ENCODE measurements around the gene PNMA6E. TPM values are rescaled to one million over a fixed set of nuclear protein-coding genes. Genes with fewer than 3 reads are reported as not detected.

PNMA6E gene
- total RNA-seq, 1 donor, result not detected

DNA sequence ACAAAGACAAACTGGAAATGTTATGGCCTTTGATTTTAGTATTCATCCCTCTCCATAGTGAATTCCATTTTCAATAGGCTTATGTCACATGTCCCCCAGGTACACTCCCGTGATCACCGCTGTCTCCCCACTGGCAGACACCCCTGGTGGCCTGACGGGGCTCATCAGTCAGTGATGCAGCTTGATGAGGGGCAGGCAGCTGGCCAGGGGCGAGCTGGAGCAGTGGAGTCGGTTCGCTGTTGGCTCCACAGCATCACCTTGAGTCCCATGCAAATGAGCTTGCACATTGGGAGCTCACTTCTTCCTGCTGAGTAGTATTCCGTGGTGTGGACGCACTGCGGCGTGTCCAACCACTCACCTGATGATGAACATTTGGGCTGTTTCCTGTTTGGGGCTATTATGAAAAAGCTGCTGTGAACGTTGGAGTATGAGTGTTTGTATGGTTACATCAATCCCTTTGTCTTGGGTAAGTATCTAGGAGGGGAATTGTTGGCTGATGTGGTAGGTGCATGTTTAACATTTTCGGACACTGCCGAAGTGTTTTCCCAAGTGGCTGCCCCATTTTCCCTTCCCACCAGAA, 39.5 kb upstream of the PNMA6E start:
- no peaks in the 10 kb centered on the region for H3K9me3 ChIP-seq (ENCODE audit: low read depth, low read length)
- H3K27ac ChIP-seq (ENCODE audit: low read depth, low read length), result no peak overlapping the region
- H4K20me1 ChIP-seq (ENCODE audit: insufficient read depth, low read length), result no peaks in the 10 kb centered on the region
- H3K4me2 ChIP-seq (ENCODE audit: insufficient read depth, low read length), result no peak overlapping the region
- no peaks in the 10 kb centered on the region for H3K27me3 ChIP-seq (ENCODE audit: insufficient read depth, low read length)
- H3K4me3 ChIP-seq (ENCODE audit: insufficient read depth, low read length), result no peak overlapping the region
- H3K36me3 ChIP-seq (ENCODE audit: insufficient read depth, low read length), result no peaks in the 10 kb centered on the region
- no peak overlapping the region for H2AFZ ChIP-seq (ENCODE audit: low read length)
- H3K79me2 ChIP-seq (ENCODE audit: insufficient read depth, low read length), result no peaks in the 10 kb centered on the region
- TF ChIP-seq, protein P1, sequence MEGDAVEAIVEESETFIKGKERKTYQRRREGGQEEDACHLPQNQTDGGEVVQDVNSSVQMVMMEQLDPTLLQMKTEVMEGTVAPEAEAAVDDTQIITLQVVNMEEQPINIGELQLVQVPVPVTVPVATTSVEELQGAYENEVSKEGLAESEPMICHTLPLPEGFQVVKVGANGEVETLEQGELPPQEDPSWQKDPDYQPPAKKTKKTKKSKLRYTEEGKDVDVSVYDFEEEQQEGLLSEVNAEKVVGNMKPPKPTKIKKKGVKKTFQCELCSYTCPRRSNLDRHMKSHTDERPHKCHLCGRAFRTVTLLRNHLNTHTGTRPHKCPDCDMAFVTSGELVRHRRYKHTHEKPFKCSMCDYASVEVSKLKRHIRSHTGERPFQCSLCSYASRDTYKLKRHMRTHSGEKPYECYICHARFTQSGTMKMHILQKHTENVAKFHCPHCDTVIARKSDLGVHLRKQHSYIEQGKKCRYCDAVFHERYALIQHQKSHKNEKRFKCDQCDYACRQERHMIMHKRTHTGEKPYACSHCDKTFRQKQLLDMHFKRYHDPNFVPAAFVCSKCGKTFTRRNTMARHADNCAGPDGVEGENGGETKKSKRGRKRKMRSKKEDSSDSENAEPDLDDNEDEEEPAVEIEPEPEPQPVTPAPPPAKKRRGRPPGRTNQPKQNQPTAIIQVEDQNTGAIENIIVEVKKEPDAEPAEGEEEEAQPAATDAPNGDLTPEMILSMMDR (IDR thresholded peaks at IDR 0.05; ENCODE audit: extremely low read depth, low read depth, low read length), result no peak
- DNase-seq (ENCODE audit: insufficient read length, low spot score, missing footprints), result no peak
- no peaks in the 10 kb centered on the region for H3K4me1 ChIP-seq (ENCODE audit: insufficient read depth, low read length)

DNA sequence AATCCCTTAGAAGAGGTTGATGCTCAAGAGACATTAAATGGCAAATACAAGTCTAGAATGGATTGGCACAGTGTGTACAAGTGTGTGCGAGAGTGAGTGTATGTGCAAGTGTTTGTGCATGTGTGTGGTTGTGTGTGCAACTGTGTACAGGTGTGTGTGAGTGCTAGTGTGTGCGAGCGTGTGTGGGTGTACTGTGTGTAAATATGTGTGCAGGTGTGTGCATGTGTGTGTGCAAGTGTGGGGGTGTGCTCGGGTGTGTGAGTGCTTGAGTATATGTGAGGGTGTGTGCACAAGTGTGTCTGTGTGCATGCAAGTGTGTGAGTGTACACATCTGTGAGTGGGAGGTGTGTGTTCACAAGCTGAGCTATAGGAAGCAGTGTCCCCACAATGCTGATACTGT, 38.8 kb upstream of the PNMA6E start:
- peak; percentile 79 for DNase-seq (ENCODE audit: insufficient read length, low spot score, missing footprints)

DNA sequence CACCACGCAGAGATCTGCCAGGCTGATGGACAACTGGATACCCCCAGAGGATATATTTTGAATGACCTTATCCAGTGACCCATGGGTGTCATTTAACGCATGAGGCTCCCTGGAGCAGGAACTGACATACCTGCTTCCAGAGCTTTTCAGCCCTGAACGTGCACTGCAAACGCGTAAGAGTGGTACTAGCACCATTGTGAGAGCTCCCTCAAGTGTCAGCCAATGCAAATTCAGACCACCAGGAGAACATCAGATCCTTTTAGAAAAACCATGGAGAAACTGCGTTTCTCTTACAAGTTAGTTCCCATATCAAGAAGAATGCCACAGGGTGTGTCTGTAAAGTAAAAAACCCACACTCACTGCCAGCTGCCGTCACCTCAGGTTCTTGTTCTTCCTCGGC, 37.4 kb upstream of the PNMA6E start:
- Histone ChIP-seq H3K4me2 (ENCODE audit: insufficient read depth, low read length) (no peak overlapping the region), H2AFZ (ENCODE audit: low read length) (no peak overlapping the region), H3K4me1 (ENCODE audit: insufficient read depth, low read length) (no peaks in the 10 kb centered on the region), H3K9me3 (ENCODE audit: low read depth, low read length) (no peaks in the 10 kb centered on the region), H4K20me1 (ENCODE audit: insufficient read depth, low read length) (no peaks in the 10 kb centered on the region), H3K4me3 (ENCODE audit: insufficient read depth, low read length) (no peak overlapping the region), H3K79me2 (ENCODE audit: insufficient read depth, low read length) (no peaks in the 10 kb centered on the region), H3K27ac (ENCODE audit: low read depth, low read length) (no peak overlapping the region), H3K27me3 (ENCODE audit: insufficient read depth, low read length) (peaks cover 4% of the 10 kb centered on the region), H3K36me3 (ENCODE audit: insufficient read depth, low read length) (no peaks in the 10 kb centered on the region)
- TF ChIP-seq, protein P1 (IDR thresholded peaks at IDR 0.05; ENCODE audit: extremely low read depth, low read depth, low read length), result peak; percentile 42
- peak; percentile 87 for DNase-seq (ENCODE audit: insufficient read length, low spot score, missing footprints)

More for the DNA sequence above, 38.8 kb upstream of the PNMA6E start:
- no peaks in the 10 kb centered on the region for H3K4me1 ChIP-seq (ENCODE audit: insufficient read depth, low read length)
- no peaks in the 10 kb centered on the region for H3K27me3 ChIP-seq (ENCODE audit: insufficient read depth, low read length)
- H2AFZ ChIP-seq (ENCODE audit: low read length), result no peak overlapping the region
- H3K4me3 ChIP-seq (ENCODE audit: insufficient read depth, low read length), result no peak overlapping the region
- H3K4me2 ChIP-seq (ENCODE audit: insufficient read depth, low read length), result no peak overlapping the region
- no peaks in the 10 kb centered on the region for H3K79me2 ChIP-seq (ENCODE audit: insufficient read depth, low read length)
- no peaks in the 10 kb centered on the region for H4K20me1 ChIP-seq (ENCODE audit: insufficient read depth, low read length)
- H3K36me3 ChIP-seq (ENCODE audit: insufficient read depth, low read length), result no peaks in the 10 kb centered on the region
- TF ChIP-seq, protein P1 (IDR thresholded peaks at IDR 0.05; ENCODE audit: extremely low read depth, low read depth, low read length), result no peak
- no peaks in the 10 kb centered on the region for H3K9me3 ChIP-seq (ENCODE audit: low read depth, low read length)
- H3K27ac ChIP-seq (ENCODE audit: low read depth, low read length), result no peak overlapping the region

DNA sequence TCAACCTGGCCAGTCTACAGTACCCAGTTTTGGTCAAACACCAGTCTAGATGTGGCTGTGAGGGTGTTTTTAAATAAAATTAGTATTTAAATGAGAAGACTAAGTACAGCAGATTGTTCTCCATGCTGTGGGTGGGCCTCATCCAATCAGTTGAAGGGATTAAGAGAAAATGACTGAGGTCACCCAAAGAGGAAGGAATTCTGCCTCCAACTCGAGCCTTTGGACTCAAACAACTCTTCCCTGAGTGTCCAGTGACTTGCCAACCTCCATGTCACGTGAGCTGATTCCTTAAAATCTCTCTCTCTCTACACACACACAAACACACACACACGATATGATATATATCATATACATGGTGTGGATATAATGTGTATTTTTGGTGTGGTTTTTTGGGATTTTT, 34.7 kb upstream of the PNMA6E start:
- Histone ChIP-seq H3K4me3 (ENCODE audit: insufficient read depth, low read length) (no peak overlapping the region), H3K4me2 (ENCODE audit: insufficient read depth, low read length) (no peak overlapping the region), H3K4me1 (ENCODE audit: insufficient read depth, low read length) (no peaks in the 10 kb centered on the region), H4K20me1 (ENCODE audit: insufficient read depth, low read length) (no peaks in the 10 kb centered on the region), H3K79me2 (ENCODE audit: insufficient read depth, low read length) (no peaks in the 10 kb centered on the region), H3K27me3 (ENCODE audit: insufficient read depth, low read length) (peaks cover 4% of the 10 kb centered on the region), H3K27ac (ENCODE audit: low read depth, low read length) (no peak overlapping the region), H3K36me3 (ENCODE audit: insufficient read depth, low read length) (no peaks in the 10 kb centered on the region), H2AFZ (ENCODE audit: low read length) (no peak overlapping the region), H3K9me3 (ENCODE audit: low read depth, low read length) (no peaks in the 10 kb centered on the region)
- TF ChIP-seq, protein P1 (IDR thresholded peaks at IDR 0.05; ENCODE audit: extremely low read depth, low read depth, low read length), result no peak
- peak; percentile 58 for DNase-seq (ENCODE audit: insufficient read length, low spot score, missing footprints)
